IMR-90 (cell line): ENCODE results near the gene PTH1R.

Experiments
- CEBPB ChIP-seq: IDR thresholded peaks from 2 replicates; pipeline ENCODE4 v1.6.1; 2012; ENCODE audit warnings: low read depth, low read length, improper control_type of control experiment
- FOS ChIP-seq: fragments of 150-350 bp; IDR thresholded peaks from 2 replicates; pipeline ENCODE4 v1.6.1; 2016; ENCODE audit warnings: low read depth, low read length
- MAFK ChIP-seq: IDR thresholded peaks from 2 replicates; pipeline ENCODE4 v1.6.1; 2012; ENCODE audit warnings: low read depth, low read length, improper control_type of control experiment
- MAZ ChIP-seq: IDR thresholded peaks from 2 replicates; pipeline ENCODE4 v1.6.1; 2012; ENCODE audit warnings: low read depth, mild to moderate bottlenecking, low read length, improper control_type of control experiment, moderate library complexity, borderline replicate concordance
- POLR2A ChIP-seq: IDR thresholded peaks from 2 replicates; pipeline ENCODE4 v1.6.1; 2012; ENCODE audit warnings: mild to moderate bottlenecking, low read depth, low read length
- RAD21 ChIP-seq: IDR thresholded peaks from 2 replicates; pipeline ENCODE4 v1.6.1; 2012; ENCODE audit warnings: low read length, improper control_type of control experiment
- RCOR1 ChIP-seq: IDR thresholded peaks from 2 replicates; pipeline ENCODE4 v1.6.1; 2012; ENCODE audit warnings: mild to moderate bottlenecking, low read length, improper control_type of control experiment; ENCODE audit not compliant: insufficient replicate concordance
- RFX5 ChIP-seq: IDR thresholded peaks from 2 replicates; pipeline ENCODE4 v1.8.0; 2012; ENCODE audit warnings: low read depth, mild to moderate bottlenecking, low read length, moderate library complexity
- SMC3 ChIP-seq: fragments of 150-350 bp; IDR thresholded peaks from 2 replicates; pipeline ENCODE4 v1.6.1; 2016; ENCODE audit warnings: low read depth, mild to moderate bottlenecking, antibody characterized with exemption, low read length, moderate library complexity
- TF ChIP-seq, protein P1 (sequence below): conservative IDR thresholded peaks from 2 replicates; pipeline ENCODE4 v1.5.1; 2012; ENCODE audit warnings: mild to moderate bottlenecking, low read depth, low read length, improper control_type of control experiment

GRCh38 chr3:46830801-46831200, 46.7 kb upstream of the PTH1R start:
- TF ChIP-seq, protein P1, sequence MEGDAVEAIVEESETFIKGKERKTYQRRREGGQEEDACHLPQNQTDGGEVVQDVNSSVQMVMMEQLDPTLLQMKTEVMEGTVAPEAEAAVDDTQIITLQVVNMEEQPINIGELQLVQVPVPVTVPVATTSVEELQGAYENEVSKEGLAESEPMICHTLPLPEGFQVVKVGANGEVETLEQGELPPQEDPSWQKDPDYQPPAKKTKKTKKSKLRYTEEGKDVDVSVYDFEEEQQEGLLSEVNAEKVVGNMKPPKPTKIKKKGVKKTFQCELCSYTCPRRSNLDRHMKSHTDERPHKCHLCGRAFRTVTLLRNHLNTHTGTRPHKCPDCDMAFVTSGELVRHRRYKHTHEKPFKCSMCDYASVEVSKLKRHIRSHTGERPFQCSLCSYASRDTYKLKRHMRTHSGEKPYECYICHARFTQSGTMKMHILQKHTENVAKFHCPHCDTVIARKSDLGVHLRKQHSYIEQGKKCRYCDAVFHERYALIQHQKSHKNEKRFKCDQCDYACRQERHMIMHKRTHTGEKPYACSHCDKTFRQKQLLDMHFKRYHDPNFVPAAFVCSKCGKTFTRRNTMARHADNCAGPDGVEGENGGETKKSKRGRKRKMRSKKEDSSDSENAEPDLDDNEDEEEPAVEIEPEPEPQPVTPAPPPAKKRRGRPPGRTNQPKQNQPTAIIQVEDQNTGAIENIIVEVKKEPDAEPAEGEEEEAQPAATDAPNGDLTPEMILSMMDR, result no peak
- TF ChIP-seq MAFK (no peak), RFX5 (no peak), RAD21 (no peak), POLR2A (no peak), MAZ (no peak), SMC3 (no peak), FOS (no peak), CEBPB (no peak), RCOR1 (no peak)
